ENCODE data around the gene ADAMTSL5. TPM values are rescaled to one million over a fixed set of nuclear protein-coding genes. Genes with fewer than 3 reads are reported as not detected.

ADAMTSL5 gene
- polyA plus RNA-seq, 3 donors: 0.09 TPM; not detected in 2

Other genes with a start within 250 kb of the ADAMTSL5 start
- 100 to 1,000 TPM in 1 of 3 donors, 10 to 100 TPM in 2; 39.6 to 600 (median 51.1) TPM for gene CIRBP, start 243.7 kb downstream of the ADAMTSL5 start, polyA plus RNA-seq
- 10 to 100 TPM; 32.8 to 56.2 (median 40.0) TPM for gene FAM174C, start 237.5 kb downstream of the ADAMTSL5 start, polyA plus RNA-seq
- not detected for gene EFNA2, start 227.1 kb downstream of the ADAMTSL5 start, polyA plus RNA-seq
- gene NDUFS7, start 129.1 kb downstream of the ADAMTSL5 start, polyA plus RNA-seq: 100 to 1,000 TPM; 119 to 232 (median 211) TPM
- 1 to 10 TPM in 1 of 3 donors, under 1 TPM in 2; 0.95 to 1.3 (median 0.96) TPM for gene GAMT, start 111.5 kb downstream of the ADAMTSL5 start, polyA plus RNA-seq
- gene DAZAP1, start 105.4 kb downstream of the ADAMTSL5 start, polyA plus RNA-seq: 10 to 100 TPM in 1 of 3 donors, 1 to 10 TPM in 2; 3.3 to 57.1 (median 4.2) TPM
- gene RPS15, start 74.6 kb downstream of the ADAMTSL5 start, polyA plus RNA-seq: 1,000 to 10,000 TPM; 1,318 to 3,451 (median 1,526) TPM
- under 1 TPM in 1 of 3 donors, not detected in 2; 0.04 TPM for gene APC2, start 62.9 kb downstream of the ADAMTSL5 start, polyA plus RNA-seq
- gene C19orf25, start 33.8 kb downstream of the ADAMTSL5 start, polyA plus RNA-seq: 10 to 100 TPM; 18.2 to 20.9 (median 19.9) TPM
- gene PCSK4, start 22.7 kb downstream of the ADAMTSL5 start, polyA plus RNA-seq: 1 to 10 TPM in 1 of 3 donors, under 1 TPM in 1, not detected in 1; 0.34 to 1.0 TPM
- gene REEP6, start 21.8 kb downstream of the ADAMTSL5 start, polyA plus RNA-seq: 1 to 10 TPM in 1 of 3 donors, under 1 TPM in 2; 0.51 to 1.8 (median 0.81) TPM
- not detected for gene PLK5, start 11.1 kb upstream of the ADAMTSL5 start, polyA plus RNA-seq
- 1 to 10 TPM in 1 of 3 donors, under 1 TPM in 2; 0.08 to 1.0 (median 0.10) TPM for gene MEX3D, start 55.3 kb upstream of the ADAMTSL5 start, polyA plus RNA-seq
- 10 to 100 TPM in 1 of 3 donors, 1 to 10 TPM in 2; 2.6 to 35.3 (median 4.9) TPM for gene MBD3, start 79.8 kb upstream of the ADAMTSL5 start, polyA plus RNA-seq
- gene UQCR11, start 92.4 kb upstream of the ADAMTSL5 start, polyA plus RNA-seq: 100 to 1,000 TPM in 2 of 3 donors, 10 to 100 TPM in 1; 55.6 to 731 (median 659) TPM
- 10 to 100 TPM in 1 of 3 donors, 1 to 10 TPM in 2; 2.4 to 36.2 (median 3.3) TPM for gene TCF3, start 139.6 kb upstream of the ADAMTSL5 start, polyA plus RNA-seq
- not detected for gene ONECUT3, start 240.5 kb upstream of the ADAMTSL5 start, polyA plus RNA-seq

Data from CD14-positive monocyte (primary cell).